ENCODE data around the gene LY6G6C.
"Not testable (repeated sequence)": the region's sequence is repeated elsewhere in the genome, so short reads cannot be mapped to it uniquely, and the experiment has no call there.

Gene LY6G6C

GRCh38 chr6:31727034-31727716 lies 5.6 kb upstream of the LY6G6C start:
- DNase-seq, result no peak

- DNase-seq, result no peak
These were observed 4.2 kb upstream of the LY6G6C start for GRCh38 chr6:31725502-31726350.

GRCh38 chr6:31723980-31724691 lies 2.6 kb upstream of the LY6G6C start:
- no peak for DNase-seq

- DNase-seq, result no peak
These were observed 1.9 kb upstream of the LY6G6C start, which contains the start of gene MPIG6B for GRCh38 chr6:31723245-31723979. MPIG6B (plus strand) TSS chr6:31723373; CDS start chr6:31723384, 11 bp downstream.

- no peak for DNase-seq
These were observed 627 bp upstream of the LY6G6C start for GRCh38 chr6:31722173-31722572.

- DNase-seq, result no peak
These were observed 1.3 kb downstream of the LY6G6C start for GRCh38 chr6:31720196-31720770.

- no peak for DNase-seq
These were observed 2.5 kb downstream of the LY6G6C start for GRCh38 chr6:31719001-31719400.

GRCh38 chr6:31718265-31718664 lies 3.3 kb downstream of the LY6G6C start:
- DNase-seq, result no peak

GRCh38 chr6:31717499-31718222 lies 3.9 kb downstream of the LY6G6C start:
- DNase-seq, result no peak

GRCh38 chr6:31715022-31715958 lies 6.3 kb downstream of the LY6G6C start, which contains the start of gene LY6G6D:
LY6G6D (plus strand) TSS chr6:31715348; CDS start chr6:31715356, 8 bp downstream.
- DNase-seq, result no peak

- DNase-seq, result no peak
These were observed 7.4 kb downstream of the LY6G6C start for GRCh38 chr6:31713991-31714684.

GRCh38 chr6:31713465-31713864 lies 8.1 kb downstream of the LY6G6C start:
- no peak for DNase-seq

- no peak for DNase-seq
These were observed 9.2 kb downstream of the LY6G6C start for GRCh38 chr6:31712296-31712695.

- DNase-seq, result no peak
These were observed 10.3 kb downstream of the LY6G6C start for GRCh38 chr6:31711233-31711632.

- no peak for DNase-seq
These were observed 10.9 kb downstream of the LY6G6C start for GRCh38 chr6:31710523-31711219.

GRCh38 chr6:31709157-31709556 lies 12.4 kb downstream of the LY6G6C start:
- DNase-seq, result not testable (repeated sequence)

- no peak for DNase-seq
These were observed 13.3 kb downstream of the LY6G6C start for GRCh38 chr6:31708224-31708623.

GRCh38 chr6:31707701-31708100 lies 13.8 kb downstream of the LY6G6C start:
- DNase-seq, result no peak

- DNase-seq, result no peak
These were observed 14.9 kb downstream of the LY6G6C start, which contains the start of gene LY6G6F for GRCh38 chr6:31706599-31706998. LY6G6F (plus strand) TSS chr6:31706866; CDS start chr6:31706907, 41 bp downstream.

Measured in fibroblast of skin of scalp (primary cell).